ENCODE measurements around the gene NRP2. TPM values are rescaled to one million over a fixed set of nuclear protein-coding genes. Genes with fewer than 3 reads are reported as not detected.

The NRP2 gene
- total RNA-seq, 4 donors from 2014 or later = 128 to 196 (median 176) TPM

- no peak for TF ChIP-seq POLR2A (IDR thresholded peaks at IDR 0.05)
- no peak for TF ChIP-seq EP300 (IDR thresholded peaks at IDR 0.05)
- no peak for TF ChIP-seq CTCF (IDR thresholded peaks at IDR 0.05)
- no peaks in the 10 kb centered on the region for H3K9me3 ChIP-seq
- no peaks in the 10 kb centered on the region for H3K27me3 ChIP-seq
- no peak for DNase-seq (ENCODE audit: low spot score in 2 of 2)
- peaks cover 0 to 71% (median 0%) of the 10 kb centered on the region in 3 donors for H3K36me3 ChIP-seq
- H3K4me1 ChIP-seq = peaks cover 0 to 37% (median 5%) of the 10 kb centered on the region in 4 donors
- H3K4me3 ChIP-seq = no peak overlapping the region
- 98 to 99% methylated on average over 8 of the region's 8 CpGs for WGBS, 2 donors
- no peak overlapping the region for H3K27ac ChIP-seq
Observed at GRCh38 chr2:205740381-205740780, 58.1 kb downstream of the NRP2 start.

GRCh38 chr2:205741256-205741978, 59.1 kb downstream of the NRP2 start:
- no peak for DNase-seq (ENCODE audit: low spot score in 2 of 2)
- H3K4me3 ChIP-seq = no peak overlapping the region
- TF ChIP-seq EP300 (IDR thresholded peaks at IDR 0.05) (no peak), POLR2A (IDR thresholded peaks at IDR 0.05) (no peak), CTCF (IDR thresholded peaks at IDR 0.05) (no peak)
- H3K27me3 ChIP-seq = no peaks in the 10 kb centered on the region
- no peaks in the 10 kb centered on the region for H3K9me3 ChIP-seq
- H3K4me1 ChIP-seq = peaks cover 0 to 38% (median 3%) of the 10 kb centered on the region in 4 donors
- H3K27ac ChIP-seq = no peak overlapping the region
- H3K36me3 ChIP-seq = peaks cover 0 to 82% (median 0%) of the 10 kb centered on the region in 3 donors
- 74 to 75% methylated on average over 4 of the region's 4 CpGs for WGBS, 2 donors

GRCh38 chr2:205743137-205743536, 60.8 kb downstream of the NRP2 start:
- Histone ChIP-seq H3K4me1 (peaks cover 0 to 39% (median 0%) of the 10 kb centered on the region in 4 donors), H3K27ac (peak overlapping the region in 1 of 4 donors; percentile 53), H3K36me3 (peaks cover 0 to 97% (median 0%) of the 10 kb centered on the region in 3 donors), H3K4me3 (no peak overlapping the region), H3K9me3 (no peaks in the 10 kb centered on the region), H3K27me3 (no peaks in the 10 kb centered on the region)
- TF ChIP-seq CTCF (IDR thresholded peaks at IDR 0.05) = no peak
- TF ChIP-seq POLR2A (IDR thresholded peaks at IDR 0.05) = no peak
- no peak for TF ChIP-seq EP300 (IDR thresholded peaks at IDR 0.05)
- no peak for DNase-seq (ENCODE audit: low spot score in 2 of 2)
- 94 to 97% methylated on average over 11 of the region's 11 CpGs for WGBS, 2 donors

DNA sequence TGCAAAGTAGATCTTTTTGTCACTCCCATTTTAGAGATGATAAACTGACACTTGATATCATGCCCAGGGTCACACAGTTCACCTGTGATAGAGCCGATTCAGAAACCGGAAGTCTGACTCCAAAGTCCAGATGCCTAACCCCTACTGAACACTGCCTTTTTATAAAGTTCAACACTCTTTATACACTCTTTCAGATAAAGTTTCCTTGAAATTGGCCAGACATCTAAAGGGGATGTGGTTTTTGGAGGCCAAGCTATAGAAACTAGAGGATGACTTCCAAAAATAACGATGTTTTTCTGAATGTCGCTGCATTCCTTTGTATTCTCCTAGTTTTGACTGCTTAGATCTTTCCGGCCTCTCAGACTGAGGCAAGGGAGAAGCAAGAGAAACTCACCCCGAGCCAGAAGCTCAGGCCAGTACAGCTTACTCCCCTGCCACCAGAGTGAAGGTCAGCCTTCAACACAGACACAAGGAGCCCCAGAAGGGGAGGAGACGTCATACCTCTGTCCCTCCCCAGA, 61.8 kb downstream of the NRP2 start:
- peak overlapping the region in 3 of 4 donors; percentile 42 to 77 (median 53) for H3K27ac ChIP-seq
- H3K4me1 ChIP-seq = peaks cover 0 to 42% (median under 1%) of the 10 kb centered on the region in 4 donors
- DNase-seq (ENCODE audit: low spot score in 2 of 2) = no peak
- H3K27me3 ChIP-seq = no peaks in the 10 kb centered on the region
- H3K9me3 ChIP-seq = no peaks in the 10 kb centered on the region
- TF ChIP-seq CTCF (IDR thresholded peaks at IDR 0.05) (no peak), POLR2A (IDR thresholded peaks at IDR 0.05) (no peak), EP300 (IDR thresholded peaks at IDR 0.05) (no peak)
- peaks cover 0 to 97% (median 0%) of the 10 kb centered on the region in 3 donors for H3K36me3 ChIP-seq
- no peak overlapping the region for H3K4me3 ChIP-seq
- WGBS, 2 donors = 28 to 43% methylated on average over 7 of the region's 7 CpGs
